Subcutaneous adipose tissue (tissue), 4 donors: ENCODE measurements around the gene SIVA1. TPM values are rescaled to one million over a fixed set of nuclear protein-coding genes. Genes with fewer than 3 reads are reported as not detected.

Experiments
- total RNA-seq, 4 donors: library from RNA; depleted of rRNA; stranded (reverse); fragments of >200 nt; gene quantifications; one replicate each; pipeline ENCODE4 v1.1.0, GENCODE V29; 2016
- TF ChIP-seq, protein P1 (sequence below): fragments of 450-650 bp; IDR thresholded peaks from one replicate; pipeline ENCODE4 v1.5.1; 2016; ENCODE audit warnings: low read depth, mild to moderate bottlenecking, control low read depth, antibody characterized with exemption, moderate library complexity

Gene SIVA1
- total RNA-seq, 4 donors from 2014 or later, result 65.4 to 232 (median 169) TPM

DNA sequence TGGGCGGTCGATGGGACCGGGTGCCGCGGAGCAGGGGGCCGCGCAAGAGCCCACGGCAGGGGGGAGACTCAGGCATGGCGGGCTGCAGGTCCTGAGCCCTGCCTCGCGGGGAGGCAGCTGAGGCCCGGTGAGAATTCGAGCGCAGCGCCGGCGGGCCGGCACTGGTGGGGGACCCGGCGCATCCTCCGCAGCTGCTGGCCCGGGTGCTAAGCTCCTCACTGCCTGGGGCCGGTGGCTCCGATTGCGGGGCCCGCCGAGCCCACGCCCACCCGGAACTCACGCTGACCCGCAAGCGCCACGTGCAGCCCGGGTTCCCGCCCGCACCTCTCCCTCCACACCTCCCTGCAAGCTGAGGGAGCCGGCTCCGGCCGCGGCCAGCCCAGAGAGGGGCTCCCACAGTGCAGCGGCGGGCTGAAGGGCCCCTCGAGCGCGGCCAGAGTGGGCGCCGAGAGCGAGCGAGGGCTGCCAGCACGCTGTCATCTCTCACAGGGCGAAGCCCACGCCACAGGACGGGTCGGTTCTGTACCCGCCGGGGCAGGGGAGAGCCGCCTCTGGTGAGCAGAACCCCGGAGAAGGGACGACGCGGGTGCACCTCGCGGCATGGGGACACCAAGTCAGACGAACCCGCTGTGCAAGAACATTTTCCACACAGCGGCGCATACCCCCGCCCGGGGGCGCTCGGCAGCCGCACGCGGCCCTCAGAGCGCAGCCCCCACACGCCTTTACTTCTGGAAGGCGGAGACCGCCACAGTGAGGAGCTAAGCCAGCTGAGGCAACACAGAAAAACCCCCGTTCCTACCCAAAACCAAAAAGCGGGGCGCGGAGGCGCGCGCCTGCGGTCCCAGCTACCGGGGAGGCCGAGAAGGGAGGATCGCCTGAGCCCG lies 1.2 kb upstream of the SIVA1 start:
- TF ChIP-seq, protein P1, sequence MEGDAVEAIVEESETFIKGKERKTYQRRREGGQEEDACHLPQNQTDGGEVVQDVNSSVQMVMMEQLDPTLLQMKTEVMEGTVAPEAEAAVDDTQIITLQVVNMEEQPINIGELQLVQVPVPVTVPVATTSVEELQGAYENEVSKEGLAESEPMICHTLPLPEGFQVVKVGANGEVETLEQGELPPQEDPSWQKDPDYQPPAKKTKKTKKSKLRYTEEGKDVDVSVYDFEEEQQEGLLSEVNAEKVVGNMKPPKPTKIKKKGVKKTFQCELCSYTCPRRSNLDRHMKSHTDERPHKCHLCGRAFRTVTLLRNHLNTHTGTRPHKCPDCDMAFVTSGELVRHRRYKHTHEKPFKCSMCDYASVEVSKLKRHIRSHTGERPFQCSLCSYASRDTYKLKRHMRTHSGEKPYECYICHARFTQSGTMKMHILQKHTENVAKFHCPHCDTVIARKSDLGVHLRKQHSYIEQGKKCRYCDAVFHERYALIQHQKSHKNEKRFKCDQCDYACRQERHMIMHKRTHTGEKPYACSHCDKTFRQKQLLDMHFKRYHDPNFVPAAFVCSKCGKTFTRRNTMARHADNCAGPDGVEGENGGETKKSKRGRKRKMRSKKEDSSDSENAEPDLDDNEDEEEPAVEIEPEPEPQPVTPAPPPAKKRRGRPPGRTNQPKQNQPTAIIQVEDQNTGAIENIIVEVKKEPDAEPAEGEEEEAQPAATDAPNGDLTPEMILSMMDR, result no peak

DNA sequence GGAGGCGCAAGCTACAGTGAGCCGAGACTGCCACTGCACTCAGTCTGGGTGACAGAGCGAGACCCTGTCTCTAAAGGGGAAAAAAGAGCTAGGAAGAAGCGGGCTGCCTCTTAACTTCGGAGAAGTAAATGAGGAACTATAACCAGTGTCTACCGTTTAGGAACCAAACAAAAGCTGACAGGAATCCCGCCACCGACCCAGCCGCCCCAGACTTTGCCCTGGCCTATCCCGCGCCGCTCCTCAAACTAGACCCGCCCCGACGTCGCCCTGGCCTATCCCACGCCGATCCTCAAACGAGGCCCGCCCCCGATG lies 568 bp upstream of the SIVA1 start:
- TF ChIP-seq, protein P1, result no peak

DNA sequence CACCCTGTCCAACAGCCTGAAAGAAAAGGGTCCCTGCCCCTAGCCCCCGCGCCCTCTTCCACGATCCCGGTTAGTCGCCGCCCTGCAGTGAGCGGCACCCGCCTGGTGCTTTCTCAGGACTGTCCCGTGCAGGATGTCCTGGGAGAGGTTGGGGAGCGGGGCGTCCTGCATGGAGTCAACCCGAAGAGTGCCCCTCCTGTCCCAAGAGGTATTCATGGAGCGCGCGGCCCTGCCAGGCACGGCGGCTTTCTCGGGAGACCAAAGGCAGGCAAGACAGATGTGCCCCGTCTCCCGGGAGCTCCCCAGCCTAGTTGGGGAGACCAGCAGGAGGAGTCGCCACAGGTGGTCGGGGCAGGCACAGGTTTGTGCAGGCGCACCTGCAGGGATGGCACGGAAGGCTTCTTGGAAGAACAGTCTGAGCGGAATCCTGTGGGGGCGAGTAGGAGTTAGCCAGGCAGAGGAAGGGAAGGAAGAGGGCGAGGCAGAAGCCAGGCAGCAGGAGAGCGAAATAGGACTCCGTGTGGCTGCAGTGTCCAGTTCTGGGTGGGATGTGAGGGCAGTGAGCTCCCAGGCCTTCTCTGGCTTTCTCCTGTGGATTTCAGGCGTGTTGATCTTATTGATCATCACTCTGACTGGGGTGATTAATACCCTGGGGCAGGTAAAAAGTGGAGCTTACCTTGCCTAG lies 723 bp downstream of the SIVA1 start:
- TF ChIP-seq, protein P1, result no peak

DNA sequence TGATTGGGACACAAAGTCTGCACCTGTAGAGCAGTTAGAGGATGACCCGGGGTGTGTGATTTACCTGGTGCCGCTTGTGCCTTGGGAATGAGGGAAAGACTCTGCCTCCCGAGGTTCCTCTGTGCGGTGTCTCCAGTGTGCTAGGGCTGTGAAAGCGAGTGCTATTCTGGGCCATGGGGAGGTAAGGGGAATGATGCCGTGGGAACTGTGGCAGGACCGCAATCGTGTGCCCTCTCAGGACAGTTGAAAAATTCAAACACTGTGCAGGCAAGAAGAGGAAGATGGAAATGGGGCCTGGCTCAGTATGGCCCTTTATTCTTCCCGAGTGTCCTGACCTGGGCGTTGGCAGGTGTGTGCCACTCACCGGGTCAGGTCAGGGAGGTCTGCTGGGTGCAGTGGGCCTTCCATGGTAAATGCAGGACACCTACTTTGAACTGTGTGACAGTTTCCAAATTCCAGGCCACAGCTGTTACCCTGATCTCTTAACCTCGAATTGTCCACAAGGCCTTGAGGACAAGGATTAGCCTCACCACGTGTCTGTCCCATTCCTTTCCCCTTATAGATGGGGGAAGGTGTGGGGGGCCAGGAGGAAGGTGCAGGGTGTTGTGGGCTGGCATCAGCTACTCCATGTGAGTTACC lies 1.4 kb downstream of the SIVA1 start:
- TF ChIP-seq, protein P1, result no peak

DNA sequence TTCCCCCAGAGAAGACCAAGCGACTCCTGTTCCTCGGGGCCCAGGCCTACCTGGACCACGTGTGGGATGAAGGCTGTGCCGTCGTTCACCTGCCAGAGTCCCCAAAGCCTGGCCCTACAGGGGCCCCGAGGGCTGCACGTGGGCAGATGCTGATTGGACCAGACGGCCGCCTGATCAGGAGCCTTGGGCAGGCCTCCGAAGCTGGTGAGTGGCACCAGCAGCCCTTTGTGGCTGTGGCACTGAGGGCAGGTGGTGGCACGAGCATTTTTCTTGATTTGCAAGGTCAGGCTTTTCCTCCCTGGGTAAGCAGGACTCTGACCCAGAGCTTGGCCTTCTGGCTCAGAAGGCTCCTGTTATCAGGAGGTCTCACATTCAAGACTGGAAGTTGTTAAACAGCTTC lies 2.7 kb downstream of the SIVA1 start:
- TF ChIP-seq, protein P1, result no peak

DNA sequence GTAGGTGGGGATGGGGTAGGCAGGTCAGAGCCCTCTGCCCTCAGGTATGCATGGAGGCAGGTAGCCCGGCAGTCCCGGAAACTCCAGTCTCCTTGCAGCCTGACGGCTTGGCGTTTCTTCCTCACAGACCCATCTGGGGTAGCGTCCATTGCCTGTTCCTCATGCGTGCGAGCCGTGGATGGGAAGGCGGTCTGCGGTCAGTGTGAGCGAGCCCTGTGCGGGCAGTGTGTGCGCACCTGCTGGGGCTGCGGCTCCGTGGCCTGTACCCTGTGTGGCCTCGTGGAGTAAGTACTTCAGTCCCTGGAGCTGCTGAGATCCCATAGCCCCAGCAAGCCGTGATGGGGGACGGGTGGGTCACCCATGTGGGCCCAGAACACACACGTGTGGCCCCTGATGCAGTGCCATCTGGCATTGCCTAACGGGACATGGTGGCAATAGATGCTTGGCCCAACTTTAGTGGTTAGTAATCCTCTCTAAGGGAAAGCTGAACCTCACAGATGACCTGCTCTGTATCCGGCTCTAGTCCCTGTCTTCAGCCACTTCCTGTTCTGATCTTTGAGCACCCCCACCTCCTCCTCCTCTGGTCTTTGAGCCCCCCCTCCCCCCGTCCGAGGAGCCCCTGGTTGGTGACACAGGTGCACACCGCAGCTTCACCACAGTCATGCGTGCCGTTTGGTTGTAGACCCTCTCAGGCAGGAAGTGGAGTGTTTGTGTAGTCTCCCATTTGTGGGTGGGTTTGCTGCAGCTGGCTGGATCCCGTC lies 3.7 kb downstream of the SIVA1 start:
- TF ChIP-seq, protein P1, result no peak
